ENCODE measurements around the gene PTPRC.

PTPRC gene

DNA sequence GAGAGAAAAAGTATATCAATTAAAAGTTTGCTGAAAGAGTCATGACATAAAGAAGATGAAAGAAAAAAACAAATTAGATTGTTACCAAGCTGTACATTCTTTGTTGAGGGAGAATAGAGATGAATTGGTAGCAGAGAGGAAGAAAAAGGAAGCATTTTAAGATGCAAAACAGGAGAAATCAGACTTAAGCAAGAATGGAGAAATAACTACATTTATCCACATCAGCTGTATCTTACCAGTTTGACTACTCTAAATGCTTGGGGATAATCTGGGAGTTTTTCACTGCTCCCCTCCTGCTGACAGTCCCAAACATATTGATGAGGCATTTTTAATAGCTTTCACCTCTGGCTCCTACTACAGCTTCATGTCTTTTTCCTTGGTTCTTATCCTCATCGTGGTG lies 16.8 kb upstream of the PTPRC start:
- no peak for DNase-seq

DNA sequence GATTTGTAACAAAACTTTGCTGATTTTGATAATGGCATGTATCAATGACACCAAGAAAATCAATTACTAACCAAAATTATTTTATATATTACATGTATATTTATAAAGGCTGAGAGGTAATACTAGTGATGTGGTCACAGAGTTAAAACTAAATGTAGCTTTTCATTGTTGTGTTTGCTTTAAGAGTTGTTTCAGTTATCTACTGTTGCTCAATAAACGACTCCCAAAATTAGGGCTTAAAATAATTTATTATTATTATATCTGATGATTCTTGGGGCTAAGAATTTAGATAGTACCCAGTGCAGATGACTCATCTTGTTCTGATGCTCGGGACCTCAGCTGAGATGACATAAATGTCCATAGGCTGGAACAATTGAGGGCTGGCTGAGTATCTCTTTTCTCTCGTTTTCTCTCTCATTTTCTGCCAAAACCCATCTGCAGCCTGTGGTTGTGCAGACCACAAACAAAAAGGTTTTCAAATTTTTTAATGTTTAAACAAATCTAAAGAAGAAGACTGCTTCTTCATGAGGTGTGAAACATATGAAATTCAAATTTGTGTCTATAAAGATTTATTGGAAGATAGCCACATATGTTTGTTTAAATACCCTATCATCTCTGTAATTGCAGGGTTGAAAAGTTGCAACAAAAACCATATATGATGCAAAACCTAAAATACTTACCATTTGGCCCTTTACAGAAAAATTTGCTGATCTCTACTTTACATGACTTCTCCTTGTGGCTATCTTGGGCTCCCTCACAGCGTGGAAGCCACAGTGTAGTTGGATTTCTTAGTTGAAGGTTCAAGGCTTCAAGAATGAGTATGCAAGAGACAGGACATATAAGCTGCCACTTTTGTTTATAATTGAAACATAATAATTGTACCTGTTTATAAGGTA lies 14.8 kb upstream of the PTPRC start:
- no peak for DNase-seq

DNA sequence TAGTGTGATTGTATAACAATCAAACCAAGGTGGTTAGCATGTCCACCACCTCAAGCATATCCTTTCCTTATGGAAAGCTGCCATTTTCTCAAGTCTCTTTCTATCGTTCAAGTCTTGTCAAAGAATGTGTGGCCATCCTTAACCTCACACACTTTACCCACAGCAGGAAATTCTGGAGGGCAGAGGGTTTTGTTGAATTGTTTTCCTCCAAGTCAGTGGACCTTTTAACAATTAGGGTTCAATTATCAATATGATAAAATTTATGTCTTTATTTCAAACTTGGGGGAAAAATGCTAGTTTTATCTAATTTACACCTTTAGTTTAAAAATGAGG lies 14.2 kb upstream of the PTPRC start:
- DNase-seq = no peak

DNA sequence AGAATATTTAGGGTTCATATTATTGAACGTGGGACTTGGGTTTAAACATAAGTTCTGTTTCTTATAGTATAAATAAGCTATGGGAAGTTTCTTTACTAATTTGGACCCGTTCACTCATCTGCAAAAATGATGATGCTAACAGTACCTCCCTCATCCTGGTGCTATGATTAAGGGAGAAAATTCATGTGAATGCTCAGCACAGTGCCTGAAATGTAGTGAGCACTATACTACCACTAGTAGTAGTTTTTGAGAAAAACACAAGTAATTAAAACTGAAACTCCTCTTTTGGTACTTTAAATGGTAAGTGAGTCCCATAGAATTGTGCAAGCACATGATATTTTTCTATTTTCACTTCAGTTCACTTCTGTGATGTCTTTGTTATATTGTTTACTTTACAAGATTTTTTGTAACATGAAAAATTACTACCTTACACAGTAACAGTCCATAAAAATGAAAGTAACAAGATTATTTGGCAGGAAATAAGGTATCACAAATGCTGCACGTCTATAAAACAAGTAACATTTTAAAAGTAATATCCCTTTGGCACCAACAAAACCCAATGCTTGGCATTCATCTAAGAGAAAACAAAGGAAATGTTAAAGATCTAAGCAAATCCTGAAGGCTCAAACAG lies 11.3 kb upstream of the PTPRC start:
- DNase-seq = no peak

DNA sequence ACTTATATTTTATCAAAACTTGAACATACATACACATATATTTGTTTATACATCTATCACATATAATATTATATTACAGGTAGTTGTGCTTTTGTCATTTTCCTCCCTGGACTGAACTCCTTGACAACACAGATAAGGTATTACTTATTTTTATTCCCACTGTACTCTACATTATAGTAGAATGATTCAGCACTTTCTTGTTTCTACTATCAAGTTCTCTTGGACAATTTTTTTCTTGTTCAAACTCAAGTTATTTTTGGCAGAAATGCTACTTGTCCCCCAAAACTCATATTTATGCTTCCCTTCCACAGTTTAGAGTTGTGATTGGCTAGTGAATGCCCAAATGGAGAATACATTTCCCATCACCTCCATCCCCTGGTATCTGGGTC lies 10.8 kb upstream of the PTPRC start:
- DNase-seq = no peak

DNA sequence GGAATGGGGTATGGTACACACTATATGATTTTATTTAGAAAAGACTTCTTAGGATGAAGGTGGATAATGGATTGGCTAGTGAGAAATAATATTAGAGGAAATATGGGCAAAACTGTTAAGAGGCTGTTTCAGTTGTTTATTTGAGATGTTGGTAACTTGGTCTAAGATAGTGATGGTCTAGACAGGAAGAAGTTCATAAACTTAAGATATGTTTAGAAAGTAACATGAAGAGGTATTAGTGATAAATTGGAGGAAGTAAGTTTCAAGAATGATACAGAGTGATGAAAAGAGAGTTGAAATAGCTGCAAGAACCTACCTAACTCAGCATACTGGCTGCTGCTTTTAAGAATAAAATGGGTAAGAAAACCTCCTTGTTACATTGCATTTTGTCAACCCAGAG lies 9.2 kb upstream of the PTPRC start:
- DNase-seq = no peak

DNA sequence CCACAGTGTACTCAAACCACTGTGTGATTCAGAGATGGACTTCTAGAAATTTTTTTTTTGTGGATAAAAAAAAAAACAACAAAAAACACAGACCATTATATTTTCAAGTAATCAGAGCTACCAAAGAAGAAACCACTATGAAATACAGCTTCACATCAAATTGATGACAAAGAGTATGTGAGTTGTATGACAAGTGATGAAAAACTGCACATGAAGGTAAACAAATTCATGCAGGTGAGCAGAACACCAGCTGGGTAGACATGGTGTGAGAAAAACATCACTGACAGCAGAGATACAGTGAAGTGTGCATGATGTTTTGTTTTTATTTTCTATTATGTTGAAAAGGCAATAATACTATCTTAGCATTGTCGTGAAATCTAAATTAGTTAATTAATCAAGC lies 8.0 kb upstream of the PTPRC start:
- DNase-seq = no peak

DNA sequence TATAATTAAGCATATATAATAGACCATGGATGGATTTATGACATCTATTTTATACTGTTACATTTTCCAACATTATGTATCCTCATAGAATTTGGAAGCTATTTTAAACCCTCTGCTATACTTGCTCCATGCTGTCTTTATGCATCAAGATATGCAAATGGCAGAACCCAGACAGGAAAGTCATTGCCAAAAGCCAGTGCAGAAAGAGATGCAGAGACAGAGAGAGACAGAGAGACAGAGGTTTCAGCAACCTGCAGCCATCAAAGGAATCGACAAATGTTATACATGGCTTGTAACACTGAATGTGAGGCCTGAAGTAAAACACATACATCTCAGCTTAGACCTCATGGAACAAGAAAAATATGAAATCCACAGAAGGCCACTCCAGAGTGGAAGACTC lies 7.5 kb upstream of the PTPRC start:
- no peak for DNase-seq

DNA sequence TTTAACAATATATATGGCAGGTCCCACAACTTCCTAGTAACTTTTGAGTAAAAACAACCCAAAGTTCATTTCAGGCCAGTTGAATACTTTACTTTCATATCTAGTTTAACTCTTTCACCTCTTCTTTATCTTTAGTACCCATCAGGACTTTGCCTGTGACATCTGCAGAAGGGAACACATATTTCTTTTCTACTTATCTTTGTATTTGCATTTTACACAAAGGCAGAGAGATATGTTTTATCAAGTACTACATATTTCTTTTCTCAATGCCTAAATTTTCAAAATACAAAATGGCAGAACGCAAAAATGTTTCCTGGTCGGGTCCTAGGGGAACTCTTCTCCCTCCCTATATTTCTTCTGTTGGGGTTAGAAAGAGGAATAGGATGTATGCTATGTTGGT lies 6.8 kb upstream of the PTPRC start:
- no peak for DNase-seq

DNA sequence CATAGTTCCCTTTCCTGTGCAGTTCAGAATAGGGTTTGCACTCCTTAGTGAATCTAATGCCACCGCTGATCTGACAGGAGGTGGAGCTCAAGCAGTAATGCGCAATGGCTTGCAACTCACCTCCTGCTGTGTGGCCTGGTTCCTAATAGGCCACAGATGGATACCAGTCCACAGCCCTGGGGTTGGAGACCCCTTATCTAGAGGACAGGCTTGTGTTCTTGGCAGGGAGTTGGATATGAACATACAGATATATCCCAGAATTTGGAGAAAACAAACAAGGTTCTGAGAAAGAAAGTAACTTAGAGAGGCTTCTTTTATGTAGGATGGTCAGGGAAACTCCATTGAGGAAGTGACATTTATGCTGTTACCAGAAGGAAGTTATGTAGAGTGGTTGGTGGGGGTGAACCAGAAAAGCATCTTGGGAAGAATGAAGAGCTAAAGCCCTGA lies 5.1 kb upstream of the PTPRC start:
- DNase-seq = no peak

DNA sequence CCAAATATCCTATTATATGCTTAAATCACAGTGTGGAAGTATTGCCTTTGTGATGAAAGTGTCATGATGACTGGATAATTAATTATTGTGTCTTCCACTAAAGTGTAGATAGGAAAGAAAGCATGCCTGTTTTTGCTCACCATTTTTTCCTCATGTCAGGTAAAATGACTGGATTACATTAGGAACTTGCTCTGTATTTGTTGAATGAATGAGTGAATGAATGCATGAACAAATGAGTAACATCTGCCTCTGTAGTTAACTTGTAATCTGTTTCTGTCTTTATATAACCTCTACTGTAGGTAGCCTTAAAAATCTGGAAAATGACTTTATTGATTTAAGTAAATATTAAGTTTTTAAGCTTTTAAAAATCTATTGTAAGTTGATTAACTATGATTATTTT lies 2.9 kb upstream of the PTPRC start:
- DNase-seq = no peak

DNA sequence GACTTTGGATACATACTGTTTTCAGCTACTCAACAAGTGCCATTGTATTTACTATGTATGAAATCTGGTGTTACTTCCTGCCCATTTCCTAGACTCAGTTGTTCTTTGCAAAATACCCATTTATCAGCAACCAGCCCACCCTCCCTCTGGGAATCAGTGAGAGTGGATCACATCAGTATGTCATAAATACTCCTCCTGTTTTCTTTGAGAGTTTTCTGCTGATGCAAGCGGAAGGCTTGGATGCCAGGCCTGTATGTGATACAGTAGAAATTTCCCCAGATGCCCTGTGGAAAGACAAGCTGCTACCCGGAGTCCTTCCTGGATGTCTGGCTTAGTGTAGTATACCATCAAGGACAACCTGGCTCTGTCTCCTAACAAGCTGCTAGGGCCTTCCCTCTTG lies 2.4 kb upstream of the PTPRC start:
- DNase-seq = no peak

DNA sequence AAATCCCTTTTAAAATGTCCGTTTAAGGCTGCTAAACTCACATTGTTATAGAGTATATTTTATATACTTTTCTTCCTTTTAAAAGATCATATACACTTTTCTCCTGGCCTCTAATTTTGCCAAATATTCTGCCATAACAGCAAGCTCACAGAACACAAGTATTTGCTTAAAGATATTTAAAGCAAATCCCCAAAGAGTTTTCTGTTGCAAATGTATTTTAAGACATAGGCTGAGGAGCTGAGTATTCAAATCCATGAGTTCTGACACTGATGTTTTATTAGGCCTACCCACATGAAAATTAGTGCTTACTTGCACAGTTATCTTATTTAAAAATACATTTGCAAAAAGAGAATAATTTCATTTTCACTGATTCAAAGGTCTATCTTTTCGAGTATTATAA lies 1.7 kb upstream of the PTPRC start:
- no peak for DNase-seq

DNA sequence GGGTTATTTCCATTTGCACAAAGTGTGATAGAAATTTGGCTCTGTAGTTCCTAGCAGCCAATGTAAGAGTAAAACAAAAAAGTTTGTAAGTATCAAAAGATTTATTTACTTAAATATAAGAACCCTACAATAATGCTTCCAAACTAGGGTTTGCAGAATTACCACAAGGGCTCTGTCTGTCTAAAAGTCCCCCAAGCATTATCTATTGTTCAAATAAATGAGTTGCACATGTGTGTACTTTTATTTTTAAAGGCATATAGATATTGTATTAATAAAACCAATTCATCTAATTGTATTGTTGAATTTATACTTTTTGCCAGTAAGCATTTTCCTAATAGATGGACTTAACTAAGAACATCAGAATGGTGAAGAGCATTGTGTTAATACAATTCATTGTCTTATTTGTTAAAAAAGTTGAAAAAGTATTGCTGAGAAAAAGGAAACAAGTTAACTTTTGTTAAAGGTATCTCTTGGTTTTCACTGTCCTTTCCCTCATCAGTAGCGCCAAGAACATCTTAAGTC lies 863 bp upstream of the PTPRC start:
- DNase-seq = no peak

DNA sequence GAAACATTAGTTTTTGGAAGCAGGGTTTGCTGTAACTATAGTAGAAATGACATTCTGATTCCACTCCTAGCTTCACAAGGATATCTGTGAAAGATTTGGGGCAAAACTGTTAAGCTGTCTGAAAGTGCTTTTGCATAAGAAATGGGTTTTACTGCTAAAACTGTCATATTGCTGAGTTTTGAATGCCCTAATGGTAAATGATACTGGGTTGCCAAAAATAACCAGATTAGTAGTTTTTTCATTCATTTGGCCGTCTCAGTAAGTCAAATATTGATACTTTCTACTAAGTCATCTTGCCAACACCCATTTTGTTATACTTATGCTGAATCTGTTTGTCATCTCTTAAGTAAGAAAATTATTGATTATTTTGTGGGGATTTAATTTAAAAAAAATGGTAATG lies 399 bp upstream of the PTPRC start:
- no peak for DNase-seq

DNA sequence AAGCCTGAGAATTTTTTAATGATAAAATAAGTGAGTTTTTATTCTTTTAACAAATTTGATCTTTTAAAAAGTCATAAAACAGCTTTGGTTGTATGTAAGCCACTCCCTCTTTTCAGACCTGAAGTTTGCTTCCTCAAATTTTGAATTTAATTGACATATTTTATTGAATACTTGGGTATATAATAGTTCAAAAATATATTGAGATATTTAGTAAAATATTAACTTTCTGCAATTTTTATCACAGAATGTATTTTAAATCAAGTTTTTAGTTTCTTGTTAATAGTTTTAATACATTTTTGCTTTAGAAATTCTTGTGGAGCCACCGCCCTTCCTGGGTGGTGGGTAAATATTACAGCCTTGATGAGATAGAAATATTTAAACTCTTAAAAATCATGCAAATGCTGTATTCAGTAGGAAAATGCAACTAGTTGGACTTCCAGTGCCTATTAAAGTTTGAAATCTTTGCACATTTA lies 867 bp downstream of the PTPRC start:
- no peak for DNase-seq

DNA sequence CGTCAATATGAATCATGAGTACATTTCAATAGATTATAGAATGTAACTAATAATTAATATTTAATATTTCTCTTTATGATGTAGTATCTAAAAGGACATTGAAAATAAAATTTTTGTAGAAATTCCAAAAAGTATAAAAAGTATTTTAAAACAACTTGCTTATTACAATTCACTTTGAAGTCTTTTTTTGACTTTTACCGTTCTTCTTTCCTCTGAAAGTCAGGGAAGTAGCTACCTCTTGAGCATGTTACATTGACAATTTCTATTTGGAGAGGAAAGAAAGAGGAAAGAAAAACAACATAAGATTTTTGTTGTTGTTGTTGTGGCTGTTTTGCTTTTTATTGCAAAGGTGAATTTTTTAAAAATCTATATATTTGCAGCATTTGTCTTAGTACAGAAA lies 1.3 kb downstream of the PTPRC start:
- DNase-seq = no peak

DNA sequence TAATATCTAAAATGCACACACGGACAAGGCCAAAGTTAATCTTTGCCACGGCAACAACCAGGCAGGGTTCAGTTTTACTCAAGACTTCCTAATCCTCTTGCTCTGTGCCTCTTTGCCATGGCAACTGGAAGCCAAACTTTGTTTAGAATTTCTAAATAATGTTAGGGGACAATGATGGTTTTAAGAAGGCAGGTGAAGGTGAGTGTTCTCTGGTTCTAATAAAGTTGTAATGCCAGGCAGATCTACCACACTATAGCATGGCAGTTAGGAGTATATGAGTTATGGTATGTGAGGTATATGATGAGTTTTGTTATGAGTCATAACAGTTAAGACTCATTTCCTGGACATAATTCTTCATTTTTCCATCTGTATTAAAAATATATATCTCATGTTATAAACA lies 2.7 kb downstream of the PTPRC start:
- no peak for DNase-seq

DNA sequence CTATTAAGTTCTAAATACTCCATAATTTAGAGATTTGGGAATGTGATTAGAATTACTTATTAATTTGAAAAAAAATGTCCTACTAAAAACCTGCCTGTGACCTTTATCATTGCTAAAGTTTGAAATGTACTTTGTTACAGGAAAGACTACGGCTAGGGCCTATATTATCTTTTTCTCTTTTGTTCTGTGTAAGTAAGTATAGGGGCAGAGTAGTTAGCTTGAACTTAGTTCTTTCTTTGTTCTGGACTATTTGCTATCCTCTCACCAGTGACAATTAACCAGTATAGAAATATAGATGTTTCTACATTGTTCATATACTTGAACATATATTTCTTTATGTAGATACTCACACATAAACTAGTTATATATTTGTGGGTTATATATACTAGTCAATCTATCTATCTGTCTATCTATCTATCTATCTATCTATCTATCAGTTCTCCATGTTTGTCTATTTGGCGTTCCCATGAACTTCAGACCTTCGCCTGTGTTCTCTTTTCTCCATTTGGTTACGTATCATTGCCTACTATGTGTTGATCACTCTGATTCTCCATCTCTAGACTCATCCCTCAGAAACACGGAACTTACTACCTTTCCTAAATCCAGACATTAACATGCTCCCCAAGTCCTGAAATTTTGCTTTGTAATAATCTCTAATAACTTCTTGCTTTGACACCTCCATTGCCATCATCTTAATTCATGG lies 3.3 kb downstream of the PTPRC start:
- DNase-seq = no peak

DNA sequence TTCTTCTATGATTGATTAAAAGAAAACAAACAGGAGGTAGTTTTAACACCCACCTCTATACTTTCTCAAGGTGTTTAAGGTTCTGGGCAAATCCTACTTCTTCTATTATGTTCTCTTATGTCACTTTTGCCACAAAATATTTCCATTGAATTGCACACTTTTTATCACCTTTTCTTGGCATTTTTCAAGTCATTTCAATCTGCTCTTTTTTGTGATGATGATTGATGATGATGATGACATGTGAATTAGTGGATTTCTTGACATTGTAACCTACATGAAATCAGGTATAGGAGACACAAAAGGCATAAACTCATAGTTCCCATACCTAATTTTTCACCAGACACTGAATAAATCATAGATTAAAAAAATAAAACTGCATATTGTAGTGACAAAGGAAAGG lies 4.1 kb downstream of the PTPRC start:
- no peak for DNase-seq

DNA sequence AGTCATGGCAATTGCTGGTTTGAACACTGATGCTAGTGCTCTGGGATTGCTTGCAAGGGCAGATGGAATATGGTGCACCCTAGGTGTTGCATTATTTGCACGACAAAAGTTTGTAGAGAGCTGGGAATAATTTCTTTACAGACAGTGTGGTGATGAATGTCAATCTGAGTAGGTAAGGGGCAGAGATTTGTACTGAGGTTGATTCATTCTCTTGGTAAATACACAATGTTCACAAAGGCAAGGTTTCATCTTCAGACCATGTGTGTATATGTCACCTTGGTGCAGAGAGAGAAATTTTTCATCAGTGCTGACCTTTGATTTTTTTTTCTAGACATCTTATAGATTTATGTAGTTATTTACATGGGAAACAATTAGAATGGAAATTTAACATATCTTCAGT lies 5.0 kb downstream of the PTPRC start:
- no peak for DNase-seq

DNA sequence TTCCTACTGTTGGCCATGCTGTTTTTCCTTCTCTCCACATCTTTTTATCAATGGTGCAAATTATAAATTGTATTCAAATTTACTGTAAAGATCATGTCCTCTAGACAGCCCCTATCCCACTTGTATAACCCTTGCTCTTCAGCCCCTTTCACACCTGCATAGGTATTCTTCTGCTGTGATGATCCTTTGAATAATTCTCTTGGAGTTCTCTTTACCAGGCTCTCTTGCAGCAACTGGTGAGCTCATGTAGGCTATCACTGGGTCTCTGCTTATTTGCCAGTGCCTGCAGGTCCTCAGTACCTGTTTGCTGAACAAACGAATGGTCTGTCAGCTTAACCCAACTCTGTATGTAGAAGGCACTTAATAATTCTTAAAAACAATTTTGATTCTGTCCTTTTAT lies 8.2 kb downstream of the PTPRC start:
- no peak for DNase-seq

DNA sequence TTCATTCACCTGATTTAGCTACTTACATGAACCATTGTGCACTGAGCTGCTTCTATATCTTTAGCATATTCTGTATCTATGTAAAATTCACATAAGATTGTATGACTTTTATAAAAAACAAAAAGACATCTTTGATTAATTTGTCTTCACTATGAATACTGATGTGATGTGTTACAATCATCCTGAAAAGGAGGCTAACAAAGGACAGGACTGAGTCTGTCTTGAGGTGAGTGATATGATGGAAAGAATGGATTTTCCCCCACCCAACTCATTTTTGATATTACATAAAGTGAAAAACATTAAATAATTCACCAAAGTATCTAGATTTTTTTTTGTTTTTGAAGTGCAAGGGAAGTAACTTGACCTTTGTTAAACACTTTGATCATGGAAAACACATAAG lies 9.8 kb downstream of the PTPRC start:
- DNase-seq = no peak
